SK-N-MC (cell line): ENCODE data around the gene CTBP2.

Experiments
- EZH2 ChIP-seq: fragments of 200-600 bp; sonication (generic); IDR thresholded peaks from one replicate; pipeline ENCODE4 v1.6.1; 2017; ENCODE audit warnings: antibody characterized with exemption
- POLR2AphosphoS5 ChIP-seq: IDR thresholded peaks from 2 replicates; pipeline ENCODE4 v1.6.1; 2012; ENCODE audit warnings: mild to moderate bottlenecking, low read depth, low read length, borderline replicate concordance

- no peak for TF ChIP-seq EZH2
- TF ChIP-seq POLR2AphosphoS5: no peak
Observed at GRCh38 chr10:125043841-125044658, 116.3 kb downstream of the CTBP2 start.
